NOMO-1 (cell line): ENCODE measurements around the gene MYRIP.

Source experiments
- DNase-seq, 2 experiments: peaks; one replicate each; lab custom pipeline; 2025; ENCODE audit not compliant: unreplicated experiment in 2 of 2; lab: John Stamatoyannopoulos, UW

Gene MYRIP

DNA sequence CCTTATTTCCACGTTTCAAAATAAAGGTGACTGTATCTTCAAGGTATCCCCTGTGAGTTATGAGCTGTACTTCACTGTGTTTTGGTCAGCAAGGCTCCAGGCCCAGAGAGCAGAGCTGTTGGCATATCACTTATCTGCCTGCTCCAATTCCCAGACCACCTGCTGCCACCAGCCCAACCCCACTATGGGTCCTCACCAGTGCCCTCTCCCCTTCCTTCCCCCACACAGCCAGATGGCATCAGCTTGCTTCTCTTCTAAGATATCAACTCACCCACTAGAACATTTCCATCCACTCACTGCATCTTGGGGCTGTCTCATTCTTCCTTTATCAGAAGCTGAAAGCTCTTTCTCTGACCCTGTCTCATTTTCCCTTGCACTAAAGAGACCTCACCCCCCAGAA, 363.2 kb downstream of the MYRIP start:
- DNase-seq, result no peak

DNA sequence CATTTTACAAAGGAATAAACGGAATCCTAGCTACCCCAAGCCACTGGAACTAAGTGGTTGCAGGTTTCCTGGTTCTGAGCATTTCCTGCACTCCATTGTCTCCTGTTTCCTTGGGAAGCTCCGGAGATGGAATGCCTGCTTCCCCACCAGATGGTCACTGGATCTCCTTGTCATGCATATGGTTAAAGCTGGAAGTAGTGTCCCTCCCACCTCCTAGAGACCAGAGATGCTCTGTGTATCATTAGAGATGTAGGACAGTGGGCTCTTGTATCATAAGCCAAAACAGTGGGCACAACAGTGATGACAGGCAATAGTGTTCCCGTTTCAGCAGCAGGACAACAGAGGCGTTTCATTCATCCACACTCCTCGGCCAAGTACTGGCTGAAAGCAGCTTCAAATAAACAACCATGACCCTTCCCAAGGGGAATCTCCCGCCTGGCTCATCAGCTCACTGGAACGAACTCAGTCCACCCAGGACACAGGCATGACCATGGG, 363.9 kb downstream of the MYRIP start:
- no peak for DNase-seq

DNA sequence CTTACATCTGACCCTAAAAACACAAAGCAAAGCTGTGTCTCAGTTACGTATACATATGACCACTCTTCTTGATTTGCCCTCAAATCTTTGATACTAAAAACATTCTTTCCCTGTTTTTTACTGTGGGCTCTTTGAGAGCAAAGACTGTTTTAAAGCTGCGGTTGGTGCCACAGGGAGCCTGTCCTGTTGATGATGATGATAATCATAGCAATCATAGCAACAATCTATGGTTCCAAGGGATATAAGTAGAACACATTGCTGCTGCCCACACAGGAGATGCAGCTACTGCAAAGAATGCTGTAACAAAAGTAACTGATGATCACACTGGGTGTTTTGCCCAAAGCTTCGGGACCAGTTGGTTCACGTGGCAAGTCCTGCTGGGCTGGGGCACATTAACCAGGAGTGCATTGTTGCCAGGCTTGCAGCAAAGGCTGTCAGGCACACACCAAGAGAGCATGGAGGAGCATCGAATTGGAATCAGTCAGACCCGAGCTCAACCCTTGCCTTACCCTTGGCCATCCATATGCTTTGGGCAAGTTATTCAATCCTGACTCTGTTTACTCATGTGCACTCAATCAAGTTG, 368.7 kb downstream of the MYRIP start:
- no peak for DNase-seq

- peak in 1 of 2 experiments; percentile 21 for DNase-seq
These were observed 369.6 kb downstream of the MYRIP start for GRCh38 chr3:40179016-40179415.

DNA sequence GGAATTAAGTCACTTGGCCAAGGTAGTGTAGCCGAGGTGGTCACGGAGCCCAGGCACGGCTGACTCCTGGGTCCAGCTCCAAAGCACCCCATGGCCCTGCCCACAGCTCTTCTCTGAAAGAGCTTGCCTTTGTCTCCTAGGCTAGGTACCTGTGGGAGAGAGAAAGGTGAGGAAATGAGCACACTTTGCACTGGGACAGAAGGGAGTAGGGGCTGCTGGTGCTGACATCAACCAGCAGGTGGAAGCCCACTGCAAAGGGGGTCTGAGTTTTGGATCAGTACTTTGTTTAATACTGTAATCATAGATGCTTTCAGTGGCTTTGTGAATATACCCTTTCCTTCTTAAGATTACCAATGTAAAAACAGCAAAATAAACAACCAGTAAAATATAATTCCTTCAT, 371.8 kb downstream of the MYRIP start:
- DNase-seq, result no peak

DNA sequence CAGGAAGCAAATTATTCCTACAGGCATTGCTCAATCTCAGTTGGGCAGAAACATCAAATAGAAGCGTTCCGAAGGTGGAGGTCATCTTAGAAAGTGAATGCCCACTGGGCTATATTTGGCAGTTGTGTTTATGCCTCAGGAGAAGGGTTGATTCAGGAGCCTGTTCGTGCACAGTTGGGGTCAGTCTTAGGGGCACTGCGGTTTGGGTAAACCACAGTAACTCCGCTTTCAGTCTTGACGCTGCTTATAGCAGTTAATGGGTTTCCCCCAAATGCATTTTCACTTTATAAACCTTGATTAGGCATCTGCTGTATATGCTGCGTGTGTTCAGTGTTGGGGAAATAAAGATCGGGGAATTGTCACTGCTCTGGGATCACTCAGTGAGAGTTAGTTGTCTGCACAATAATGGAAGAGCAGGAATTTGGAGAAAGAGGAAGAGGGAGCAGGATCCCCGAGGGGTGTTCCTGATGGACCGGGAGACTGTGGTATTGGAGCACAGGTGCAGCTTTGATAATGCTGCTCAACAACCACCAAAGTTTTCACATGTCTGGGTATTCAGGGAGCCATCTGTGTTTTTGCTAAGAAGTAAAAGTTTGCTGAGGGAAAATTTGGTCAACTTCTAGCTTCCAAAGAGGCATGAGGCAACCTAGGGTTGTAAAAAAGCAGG, 375.8 kb downstream of the MYRIP start:
- peak in 1 of 2 experiments; percentile 20 for DNase-seq

DNA sequence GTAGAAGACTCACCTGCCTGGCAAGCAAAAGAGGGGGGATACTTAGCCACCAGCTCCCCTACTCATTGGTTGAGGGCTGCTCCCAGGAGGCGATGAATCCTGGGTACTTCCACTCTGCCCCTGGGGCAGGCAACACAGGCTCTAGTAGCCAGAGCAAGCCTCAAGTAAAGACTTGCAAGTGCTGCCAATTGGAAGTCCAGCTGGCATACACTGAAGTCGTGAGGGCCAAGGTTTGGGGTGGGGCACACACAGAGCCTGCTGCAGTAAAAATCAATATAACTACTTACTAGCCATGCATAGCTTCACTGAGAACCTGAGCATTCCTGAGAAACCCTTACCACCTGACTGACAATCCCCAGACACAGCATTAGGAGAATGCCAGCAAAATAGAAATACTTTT, 377.1 kb downstream of the MYRIP start:
- no peak for DNase-seq

DNA sequence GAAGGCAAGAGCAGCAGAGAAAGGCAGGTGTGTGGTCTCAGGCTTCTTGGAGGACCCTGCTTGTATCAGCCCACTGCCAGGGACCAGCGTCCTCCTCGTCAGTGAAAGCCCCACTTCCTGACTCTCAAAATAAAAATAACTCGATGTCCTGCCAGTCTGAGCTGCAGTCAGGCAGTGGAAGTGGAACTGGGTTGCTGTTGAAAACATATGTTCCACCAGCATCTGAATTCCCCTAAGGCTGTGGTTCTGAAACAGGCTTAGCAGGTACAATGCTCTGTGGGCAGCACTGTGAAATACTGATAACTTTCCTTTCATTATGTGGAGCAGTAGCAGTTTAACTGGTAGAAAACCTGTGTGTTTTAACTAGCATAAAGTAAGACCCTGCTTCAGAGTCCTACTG, 378.5 kb downstream of the MYRIP start:
- no peak for DNase-seq

- no peak for DNase-seq
These were observed 379.7 kb downstream of the MYRIP start for GRCh38 chr3:40189118-40189517.

GRCh38 chr3:40190056-40190455, 380.6 kb downstream of the MYRIP start:
- no peak for DNase-seq

DNA sequence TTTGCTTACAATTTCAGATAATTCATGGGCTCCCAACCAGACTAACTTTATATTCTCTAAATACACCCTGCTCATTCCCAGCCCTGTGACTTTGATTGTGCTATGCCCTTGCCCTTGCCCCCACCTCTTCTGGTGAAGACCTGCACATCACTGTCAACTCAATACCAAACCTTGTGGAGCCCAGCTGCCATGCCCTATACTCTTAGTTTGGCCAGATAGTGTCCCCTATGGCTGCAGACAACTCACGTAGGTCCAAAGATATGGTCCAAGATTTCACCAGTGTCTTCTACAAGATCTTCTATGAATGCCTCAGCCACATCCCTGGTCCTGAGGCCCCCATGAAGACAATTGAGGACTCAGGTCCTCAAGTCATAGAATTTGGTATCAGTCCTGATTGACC, 381.8 kb downstream of the MYRIP start:
- no peak for DNase-seq

DNA sequence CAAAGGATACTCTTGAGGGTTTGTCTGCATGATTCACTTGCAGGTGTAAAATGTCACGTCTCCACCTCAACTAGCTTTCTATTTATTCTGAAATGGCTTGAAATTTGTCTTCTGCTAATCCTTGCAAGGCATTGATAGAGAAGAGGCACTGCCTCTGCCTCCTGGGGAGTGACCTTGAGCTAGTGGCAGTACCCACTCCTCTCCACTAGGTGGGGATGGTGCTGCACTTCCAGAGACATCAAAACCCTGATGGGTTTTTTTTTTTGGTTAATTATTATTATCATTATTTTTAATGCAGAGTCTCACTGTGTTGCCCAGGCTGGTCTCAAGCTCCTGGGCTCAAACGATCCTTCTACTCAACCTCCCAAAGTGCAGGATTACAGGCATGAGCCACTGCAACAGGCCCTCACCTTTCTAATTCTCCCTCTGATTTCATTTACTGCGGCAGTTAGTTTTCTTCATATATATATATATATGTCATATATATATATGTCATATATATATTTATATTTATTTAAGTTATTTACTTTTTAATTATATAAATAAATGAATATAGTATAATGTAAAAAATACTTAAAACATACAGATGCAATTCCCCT, 382.5 kb downstream of the MYRIP start:
- peak; percentile 15 to 57 for DNase-seq

GRCh38 chr3:40192628-40193027, 383.2 kb downstream of the MYRIP start:
- no peak for DNase-seq

DNA sequence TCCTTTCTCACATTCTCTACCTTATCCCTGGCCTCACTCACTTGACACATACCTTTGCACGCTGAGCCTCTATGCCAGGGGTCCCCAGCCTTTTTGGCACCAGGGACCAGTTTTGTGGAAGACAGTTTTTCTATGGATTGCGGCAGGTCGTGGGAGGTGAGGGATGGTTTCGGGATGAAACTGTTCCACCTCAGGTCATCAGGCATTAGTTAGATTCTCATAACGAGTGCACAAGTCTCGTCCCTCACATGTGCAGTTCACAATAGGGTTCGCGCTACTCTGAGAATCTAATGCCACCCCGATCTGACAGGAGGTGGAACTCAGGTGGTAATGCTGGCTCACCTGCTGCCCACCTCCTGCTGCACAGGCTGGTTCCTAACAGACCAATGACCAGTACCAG, 387.6 kb downstream of the MYRIP start:
- DNase-seq, result no peak

DNA sequence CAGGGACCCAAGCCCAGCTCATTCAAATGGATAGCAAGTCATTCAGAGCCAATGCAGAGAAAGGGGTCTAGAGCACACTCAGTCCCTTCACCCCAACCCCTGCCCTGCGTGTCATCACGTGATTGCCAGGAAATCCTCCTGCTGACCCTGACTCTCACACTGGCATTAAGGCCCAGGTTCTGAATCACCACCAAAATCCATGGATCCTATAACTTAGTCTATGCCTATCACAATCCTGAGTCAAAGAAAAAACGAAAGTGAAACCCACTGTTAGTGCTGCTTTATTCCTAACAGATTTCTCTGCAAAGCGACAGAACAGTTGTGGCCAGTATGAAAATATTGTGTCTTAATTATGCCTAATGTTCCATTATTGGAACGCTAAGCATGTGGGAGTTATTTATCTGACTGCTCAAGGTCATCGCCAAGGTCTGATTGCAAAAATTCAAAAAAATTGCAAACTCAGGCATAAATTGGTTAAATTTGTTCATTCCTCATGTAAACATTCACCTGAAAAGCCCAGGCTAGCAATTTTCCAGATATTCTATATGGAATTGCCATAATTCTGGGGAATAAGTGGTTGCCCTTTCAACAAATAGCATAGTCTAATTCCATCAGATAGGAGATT, 391.4 kb downstream of the MYRIP start:
- no peak for DNase-seq

- no peak for DNase-seq
These were observed 392.4 kb downstream of the MYRIP start for GRCh38 chr3:40201770-40202169.

DNA sequence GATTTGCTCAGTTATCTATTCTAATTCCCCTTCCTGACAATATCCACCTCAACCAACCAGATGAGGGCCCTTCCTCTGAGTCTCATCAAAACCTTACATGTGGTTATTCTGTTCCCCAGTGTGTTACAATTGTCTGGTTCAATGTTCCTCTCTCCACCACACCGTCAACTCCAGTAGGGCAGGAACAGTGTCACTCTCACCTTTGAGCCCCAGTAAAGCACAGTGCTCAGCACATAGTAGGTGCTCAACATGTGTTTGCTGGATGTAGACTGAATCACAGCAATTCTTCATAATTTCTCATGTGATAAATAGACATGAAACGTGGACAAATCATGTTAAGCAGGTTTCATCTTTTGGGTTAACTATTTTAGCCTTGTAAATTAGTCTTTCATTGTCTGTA, 397.1 kb downstream of the MYRIP start:
- no peak for DNase-seq

DNA sequence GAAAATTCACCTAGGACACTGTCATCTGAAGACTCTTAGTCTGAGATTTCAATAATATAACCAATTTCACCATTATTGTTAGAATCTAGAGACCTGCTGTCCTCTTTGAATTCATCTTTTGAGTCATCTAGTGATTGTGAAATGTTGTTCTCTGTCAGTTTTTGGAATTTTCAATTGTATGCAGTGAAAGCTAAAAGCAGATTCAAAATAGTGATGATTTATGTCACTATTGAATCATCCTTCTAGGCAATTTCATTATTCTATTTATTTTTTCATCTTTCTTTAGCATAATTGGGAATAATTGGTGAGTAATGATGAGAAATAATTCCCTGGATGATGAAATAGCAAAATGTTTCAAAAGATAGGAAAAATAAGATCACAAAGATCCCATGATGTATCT, 398.4 kb downstream of the MYRIP start:
- DNase-seq, result no peak

GRCh38 chr3:40208251-40208650, 398.8 kb downstream of the MYRIP start:
- DNase-seq, result no peak

DNA sequence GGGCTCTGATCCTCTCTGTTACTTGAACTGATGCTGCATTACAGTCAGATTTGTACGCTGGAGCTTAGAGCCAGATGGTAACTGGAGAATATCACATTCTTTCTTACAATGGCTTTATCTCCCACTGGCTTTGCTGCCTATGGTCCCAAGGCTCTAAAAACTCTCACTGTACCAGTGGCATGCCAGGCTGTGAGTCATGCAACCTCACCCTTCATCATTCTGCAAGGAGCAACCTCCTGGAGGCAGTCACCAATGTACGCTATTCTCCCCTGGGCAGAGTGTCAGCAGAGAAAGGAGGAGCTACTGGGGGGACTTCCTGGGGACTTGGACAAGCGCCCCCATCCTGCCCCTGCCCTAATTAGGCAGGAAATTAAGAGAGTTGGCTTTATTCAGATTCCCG, 402.2 kb downstream of the MYRIP start:
- no peak for DNase-seq

- no peak for DNase-seq
These were observed 404.1 kb downstream of the MYRIP start for GRCh38 chr3:40213556-40213955.

DNA sequence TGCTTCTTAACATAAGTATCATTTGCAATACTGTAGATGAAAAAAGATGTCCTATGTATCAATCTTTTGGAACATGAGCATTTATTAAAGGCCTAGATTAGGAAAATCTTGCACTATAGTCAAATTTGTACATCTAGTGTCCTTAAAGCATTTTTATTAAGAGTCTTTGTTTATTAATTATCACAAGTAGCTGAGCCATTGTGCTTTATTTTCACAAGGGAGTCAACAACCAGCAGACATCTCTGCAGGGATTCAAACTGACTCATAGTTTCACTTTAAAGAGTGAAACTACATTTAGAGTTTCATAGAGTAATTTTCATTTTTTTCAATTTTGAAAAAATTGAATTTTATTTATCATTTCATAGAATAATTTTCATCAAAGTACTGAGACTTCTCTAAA, 405.6 kb downstream of the MYRIP start:
- no peak for DNase-seq
